ENCODE data around the gene INSIG1. TPM values are rescaled to one million over a fixed set of nuclear protein-coding genes. Genes with fewer than 3 reads are reported as not detected.

The INSIG1 gene
- total and polyA plus RNA-seq, 2 of the 4 experiments (the other 2 are of a cell fraction) = 19.0 to 26.0 TPM

DNA sequence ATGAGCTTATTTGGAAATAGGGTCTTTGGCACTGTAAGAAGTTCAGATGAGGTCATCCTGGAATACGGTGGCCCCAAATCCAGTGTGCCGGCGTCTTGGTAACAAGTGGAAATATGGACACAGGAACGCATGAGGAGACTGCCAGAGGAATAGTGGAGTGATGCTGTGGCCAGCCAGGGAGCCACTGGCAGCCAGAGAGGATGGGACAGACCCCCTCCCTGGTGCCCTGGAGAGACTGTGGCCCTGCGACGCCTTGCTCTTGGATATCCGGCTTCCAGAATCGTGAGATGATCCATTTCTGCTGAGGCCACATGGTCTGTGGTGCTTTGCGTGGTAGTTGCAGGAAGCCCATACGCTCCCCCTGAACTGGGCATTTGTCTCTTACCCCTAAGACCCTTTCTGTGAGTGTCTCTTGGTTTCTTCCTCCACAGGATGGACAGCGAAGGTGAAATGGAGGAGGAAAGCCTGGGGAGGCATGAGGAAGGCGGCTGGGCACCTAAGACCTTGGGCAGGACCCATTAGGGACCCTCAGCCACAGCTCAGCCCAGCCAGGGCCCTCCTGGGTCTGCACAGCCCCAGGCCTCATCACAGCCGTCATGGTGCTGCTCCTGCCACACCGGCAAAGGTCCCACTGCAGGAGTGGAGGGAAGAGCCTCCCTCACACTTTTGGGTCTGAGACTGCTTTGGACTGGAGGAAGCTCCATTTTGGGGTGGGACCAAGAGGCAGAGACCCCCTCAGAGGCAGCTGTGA, 53.6 kb downstream of the INSIG1 start:
- H3K18ac ChIP-seq (ENCODE audit: low read depth, low read length) = no peak overlapping the region
- dilution Hi-C loops (cut with HindIII; ENCODE audit: low sequenced_read_pairs, unreplicated experiment) = no loop called here
- 80% methylated on average over 3 of the region's 14 CpGs; no CpG with 5 or more reads in 1 of the 2 experiments for WGBS, 2 experiments (ENCODE audit: extremely low coverage in 2 of 2, insufficient read length in 1 of 2)
- no peaks in the 10 kb centered on the region for H4K20me1 ChIP-seq (ENCODE audit: insufficient read depth, low read length)
- no peak overlapping the region for H2AFZ ChIP-seq (replicated peaks; ENCODE audit: low read length, poor library complexity)
- no TSS peak for BruUV-seq (replicated peaks)
- H3K4me2 ChIP-seq (ENCODE audit: low read depth, low read length) = no peak overlapping the region
- CTCF ChIA-PET = no interaction called here
- no peaks in the 10 kb centered on the region for H3K36me3 ChIP-seq (ENCODE audit: control insufficient read depth, insufficient read depth, low read length)
- no peak overlapping the region for H4K91ac ChIP-seq (ENCODE audit: insufficient read depth, low read depth, low read length)
- peaks cover 4% of the 10 kb centered on the region; the same call in 1 of the 2 replicates for H3K27me3 ChIP-seq (ENCODE audit: control insufficient read depth, insufficient read depth, low read length)
- H3K9me1 ChIP-seq (ENCODE audit: insufficient read depth, low read length) = peaks cover 6% of the 10 kb centered on the region; the same call in 1 of the 2 replicates
- no peak for DNase-seq
- no peak overlapping the region for H3K14ac ChIP-seq (replicated peaks; ENCODE audit: low read depth, low read length)
- ATAC-seq (ENCODE audit: low read depth) = no peak
- no peaks in the 10 kb centered on the region for H3K79me1 ChIP-seq (ENCODE audit: low read depth in 1 of 2, low read length in 2 of 2)
- no peak for TF ChIP-seq POLR2A (IDR thresholded peaks at IDR 0.05; ENCODE audit: low read depth, low read length)
- no peak for TF ChIP-seq NFE2L2 (IDR thresholded peaks at IDR 0.05; ENCODE audit: low read depth, low read length)
- TF ChIP-seq CTCF (conservative IDR thresholded peaks at IDR 0.05; ENCODE audit: low read depth, low read length) = no peak
- no peak for TF ChIP-seq CEBPB (IDR thresholded peaks at IDR 0.05; ENCODE audit: low read depth, low read length)
- no peak for TF ChIP-seq MXI1 (IDR thresholded peaks at IDR 0.05; ENCODE audit: borderline replicate concordance, low read depth, low read length)
- no peak for TF ChIP-seq RAD21 (IDR thresholded peaks at IDR 0.05; ENCODE audit: low read length)
- no peak for TF ChIP-seq CHD1 (IDR thresholded peaks at IDR 0.05; ENCODE audit: low read depth, low read length)
- TF ChIP-seq RFX5 (IDR thresholded peaks at IDR 0.05; ENCODE audit: low read depth, low read length) = no peak
- no peak for TF ChIP-seq RCOR1 (IDR thresholded peaks at IDR 0.05; ENCODE audit: insufficient replicate concordance, low read length)
- TF ChIP-seq, protein P1, sequence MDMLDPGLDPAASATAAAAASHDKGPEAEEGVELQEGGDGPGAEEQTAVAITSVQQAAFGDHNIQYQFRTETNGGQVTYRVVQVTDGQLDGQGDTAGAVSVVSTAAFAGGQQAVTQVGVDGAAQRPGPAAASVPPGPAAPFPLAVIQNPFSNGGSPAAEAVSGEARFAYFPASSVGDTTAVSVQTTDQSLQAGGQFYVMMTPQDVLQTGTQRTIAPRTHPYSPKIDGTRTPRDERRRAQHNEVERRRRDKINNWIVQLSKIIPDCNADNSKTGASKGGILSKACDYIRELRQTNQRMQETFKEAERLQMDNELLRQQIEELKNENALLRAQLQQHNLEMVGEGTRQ (IDR thresholded peaks at IDR 0.05; ENCODE audit: low read depth, low read length) = no peak
- TF ChIP-seq, protein P2, sequence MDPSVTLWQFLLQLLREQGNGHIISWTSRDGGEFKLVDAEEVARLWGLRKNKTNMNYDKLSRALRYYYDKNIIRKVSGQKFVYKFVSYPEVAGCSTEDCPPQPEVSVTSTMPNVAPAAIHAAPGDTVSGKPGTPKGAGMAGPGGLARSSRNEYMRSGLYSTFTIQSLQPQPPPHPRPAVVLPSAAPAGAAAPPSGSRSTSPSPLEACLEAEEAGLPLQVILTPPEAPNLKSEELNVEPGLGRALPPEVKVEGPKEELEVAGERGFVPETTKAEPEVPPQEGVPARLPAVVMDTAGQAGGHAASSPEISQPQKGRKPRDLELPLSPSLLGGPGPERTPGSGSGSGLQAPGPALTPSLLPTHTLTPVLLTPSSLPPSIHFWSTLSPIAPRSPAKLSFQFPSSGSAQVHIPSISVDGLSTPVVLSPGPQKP (IDR thresholded peaks at IDR 0.05; ENCODE audit: borderline replicate concordance, low read depth, low read length) = no peak
- no peak for TF ChIP-seq BHLHE40 (IDR thresholded peaks at IDR 0.05; ENCODE audit: low read depth, low read length)
- TF ChIP-seq MAFK (IDR thresholded peaks at IDR 0.05; ENCODE audit: low read depth, low read length) = no peak
- no peak for TF ChIP-seq FOS (IDR thresholded peaks at IDR 0.05; ENCODE audit: low read depth, low read length)
- TF ChIP-seq MAZ (IDR thresholded peaks at IDR 0.05; ENCODE audit: borderline replicate concordance, low read depth, low read length) = no peak
- no peak for TF ChIP-seq SMC3 (IDR thresholded peaks at IDR 0.05; ENCODE audit: low read depth, low read length)
- in situ Hi-C loops (cut with MboI; ENCODE audit: low sequenced_read_pairs) = no loop called here
- no peak overlapping the region for H2BK5ac ChIP-seq (ENCODE audit: low read depth, low read length, poor library complexity, severe bottlenecking)
- H3K9ac ChIP-seq (ENCODE audit: low read depth, low read length) = no peak overlapping the region
- no peak overlapping the region for H3K27ac ChIP-seq (ENCODE audit: insufficient read depth, low read length)
- H2AK9ac ChIP-seq (replicated peaks; ENCODE audit: low read depth, low read length, poor library complexity) = no peak overlapping the region
- H3K4me3 ChIP-seq (ENCODE audit: insufficient read depth, low read depth, low read length) = no peak overlapping the region
- H2AK5ac ChIP-seq (ENCODE audit: low read depth, low read length) = no peak overlapping the region
- H4K5ac ChIP-seq (ENCODE audit: low read depth, low read length) = no peak overlapping the region
- intact Hi-C loops (cut with micrococcal nuclease) = no loop called here
- no peak overlapping the region for H2BK120ac ChIP-seq (ENCODE audit: low read depth, low read length)
- H3K4me1 ChIP-seq (ENCODE audit: control insufficient read depth, insufficient read depth, low read length) = no peaks in the 10 kb centered on the region
- H3K4ac ChIP-seq (ENCODE audit: low read depth, low read length) = no peak overlapping the region
- H3K23ac ChIP-seq (ENCODE audit: low read depth, low read length) = no peak overlapping the region
- no peak overlapping the region for H2BK20ac ChIP-seq (ENCODE audit: low read depth, low read length)
- POLR2A ChIA-PET (ENCODE audit: unreplicated experiment) = no interaction called here
- H3K56ac ChIP-seq (ENCODE audit: extremely low read depth, insufficient read depth, low read length) = no peak overlapping the region
- H4K8ac ChIP-seq (ENCODE audit: low read depth in 2 of 2, low read length in 2 of 2) = no peak overlapping the region
- H3K9me3 ChIP-seq (ENCODE audit: control insufficient read depth, insufficient read depth, low read length) = no peaks in the 10 kb centered on the region
- H2BK15ac ChIP-seq (ENCODE audit: low read depth, low read length) = no peak overlapping the region

Data from IMR-90 (cell line).